Subcutaneous abdominal adipose tissue (tissue), 5 donors: Measurements from ENCODE around the gene TBCD.

Experiments used
- H3K27ac ChIP-seq: one replicate; pipeline ENCODE4 v1.7.0; 2013; ENCODE audit warnings: low read depth, mild to moderate bottlenecking, inconsistent platforms, low read length, moderate library complexity
- H3K27me3 ChIP-seq, 5 donors: one replicate each; pipeline ENCODE4 v1.7.0; 2013; ENCODE audit warnings: low read length in 5 of 5, inconsistent platforms in 1 of 5; ENCODE audit not compliant: control insufficient read depth in 5 of 5, insufficient read depth in 4 of 5
- H3K36me3 ChIP-seq, 5 donors: one replicate each; pipeline ENCODE4 v1.7.0; 2013; ENCODE audit warnings: low read length in 5 of 5; ENCODE audit not compliant: control insufficient read depth in 5 of 5, insufficient read depth in 5 of 5
- H3K4me1 ChIP-seq, 5 donors: one replicate each; pipeline ENCODE4 v1.7.0; 2013; ENCODE audit warnings: low read length in 5 of 5, mild to moderate bottlenecking in 3 of 5, moderate library complexity in 1 of 5; ENCODE audit not compliant: control insufficient read depth in 5 of 5, insufficient read depth in 5 of 5
- H3K4me3 ChIP-seq, 5 donors: one replicate each; pipeline ENCODE4 v1.7.0; 2013; ENCODE audit warnings: low read length in 5 of 5, low read depth in 1 of 5
- H3K9ac ChIP-seq, 5 donors: one replicate each; pipeline ENCODE4 v1.7.0; 2013; ENCODE audit warnings: low read length in 5 of 5, mild to moderate bottlenecking in 4 of 5, moderate library complexity in 3 of 5
- H3K9me3 ChIP-seq, 5 donors: one replicate each; pipeline ENCODE4 v1.7.0; 2013; ENCODE audit warnings: low read length in 5 of 5; ENCODE audit not compliant: control insufficient read depth in 5 of 5
- donor health status: healthy.
- donor health status: healthy.
- donor health status: healthy.
- donor health status: healthy.
- donor health status: healthy.

TBCD gene

GRCh38 chr17:82888583-82889495 is 137.0 kb downstream of the TBCD start:
- H3K27ac ChIP-seq: no peak overlapping the region
- peaks cover 0 to 14% (median 0%) of the 10 kb centered on the region in 5 donors for H3K36me3 ChIP-seq
- no peaks in the 10 kb centered on the region for H3K9me3 ChIP-seq
- H3K9ac ChIP-seq: peak overlapping the region in 2 of 5 donors; percentile 29 to 39
- H3K27me3 ChIP-seq: peaks cover 0 to 3% (median 0%) of the 10 kb centered on the region in 5 donors
- no peak overlapping the region for H3K4me3 ChIP-seq
- H3K4me1 ChIP-seq: peaks cover 8 to 72% (median 49%) of the 10 kb centered on the region in 5 donors

DNA sequence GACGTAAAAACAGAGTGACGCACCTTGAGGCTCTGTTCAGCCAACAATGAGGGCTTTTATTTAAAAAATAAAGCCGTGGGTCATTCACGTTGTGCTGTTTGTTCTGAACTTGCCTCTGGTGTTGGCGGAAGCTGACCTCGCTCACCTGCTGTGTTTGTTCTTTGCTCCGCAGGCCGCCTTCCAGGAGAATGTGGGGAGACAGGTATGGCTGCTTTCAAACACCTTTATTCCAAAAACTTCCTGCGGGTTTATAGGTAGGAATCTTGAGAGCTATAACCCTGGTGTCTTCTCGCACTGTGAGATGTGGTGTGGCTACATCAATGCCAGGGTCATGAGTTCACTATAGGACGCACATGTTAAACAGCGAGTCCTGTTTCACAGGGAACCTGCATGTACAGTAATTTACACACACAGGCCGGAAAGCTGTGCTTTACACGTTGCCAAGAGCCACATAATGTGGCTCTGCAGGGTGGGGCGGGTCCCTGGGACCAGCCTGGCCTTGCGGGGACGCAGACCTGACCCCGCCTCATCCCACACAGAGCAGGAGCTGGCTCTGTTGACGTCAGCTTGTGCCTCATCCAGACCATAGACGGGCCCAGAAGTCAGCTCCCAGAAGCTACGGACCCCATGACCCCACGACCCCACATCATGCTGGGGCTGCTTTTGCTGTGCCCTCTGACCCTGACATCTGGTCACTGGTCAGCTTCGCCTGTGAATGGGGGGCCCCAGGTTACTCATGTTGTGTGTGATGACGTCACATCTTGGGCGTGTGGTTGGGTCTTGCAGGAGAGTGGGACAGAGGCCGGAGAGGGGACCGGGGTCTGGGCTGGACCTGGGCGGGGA is 137.9 kb downstream of the TBCD start:
- Histone ChIP-seq H3K9ac (no peak overlapping the region), H3K27ac (no peak overlapping the region), H3K27me3 (peaks cover 0 to 3% (median 0%) of the 10 kb centered on the region in 5 donors), H3K9me3 (no peaks in the 10 kb centered on the region), H3K4me3 (no peak overlapping the region), H3K4me1 (peaks cover 10 to 72% (median 52%) of the 10 kb centered on the region in 5 donors), H3K36me3 (peaks cover 0 to 14% (median 0%) of the 10 kb centered on the region in 5 donors)

DNA sequence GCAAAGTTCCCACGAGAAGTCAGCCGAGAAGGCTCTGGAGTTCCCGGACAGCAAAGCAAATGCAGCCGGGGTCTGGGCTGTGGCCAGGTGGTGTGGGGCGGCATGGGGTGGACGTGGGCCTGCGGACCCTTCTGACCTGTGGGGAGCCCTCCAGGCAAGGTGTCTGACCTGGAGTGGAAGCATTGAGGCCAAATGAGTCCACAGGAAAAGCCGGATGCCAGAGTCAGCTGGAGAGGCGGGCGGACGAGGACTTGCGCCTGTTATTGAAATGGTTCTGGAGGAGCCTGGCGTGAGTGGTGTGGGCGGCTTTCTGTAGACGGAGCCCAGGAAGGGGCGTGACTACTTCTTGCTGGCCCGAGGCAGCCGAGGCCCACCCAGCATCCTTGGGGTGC is 138.5 kb downstream of the TBCD start:
- Histone ChIP-seq H3K9ac (no peak overlapping the region), H3K27ac (peak overlapping the region; percentile 16), H3K4me3 (peak overlapping the region in 1 of 5 donors; percentile 17), H3K9me3 (no peaks in the 10 kb centered on the region), H3K36me3 (peaks cover 0 to 19% (median 0%) of the 10 kb centered on the region in 5 donors), H3K4me1 (peaks cover 10 to 66% (median 48%) of the 10 kb centered on the region in 5 donors), H3K27me3 (peaks cover 0 to 3% (median 0%) of the 10 kb centered on the region in 5 donors)

DNA sequence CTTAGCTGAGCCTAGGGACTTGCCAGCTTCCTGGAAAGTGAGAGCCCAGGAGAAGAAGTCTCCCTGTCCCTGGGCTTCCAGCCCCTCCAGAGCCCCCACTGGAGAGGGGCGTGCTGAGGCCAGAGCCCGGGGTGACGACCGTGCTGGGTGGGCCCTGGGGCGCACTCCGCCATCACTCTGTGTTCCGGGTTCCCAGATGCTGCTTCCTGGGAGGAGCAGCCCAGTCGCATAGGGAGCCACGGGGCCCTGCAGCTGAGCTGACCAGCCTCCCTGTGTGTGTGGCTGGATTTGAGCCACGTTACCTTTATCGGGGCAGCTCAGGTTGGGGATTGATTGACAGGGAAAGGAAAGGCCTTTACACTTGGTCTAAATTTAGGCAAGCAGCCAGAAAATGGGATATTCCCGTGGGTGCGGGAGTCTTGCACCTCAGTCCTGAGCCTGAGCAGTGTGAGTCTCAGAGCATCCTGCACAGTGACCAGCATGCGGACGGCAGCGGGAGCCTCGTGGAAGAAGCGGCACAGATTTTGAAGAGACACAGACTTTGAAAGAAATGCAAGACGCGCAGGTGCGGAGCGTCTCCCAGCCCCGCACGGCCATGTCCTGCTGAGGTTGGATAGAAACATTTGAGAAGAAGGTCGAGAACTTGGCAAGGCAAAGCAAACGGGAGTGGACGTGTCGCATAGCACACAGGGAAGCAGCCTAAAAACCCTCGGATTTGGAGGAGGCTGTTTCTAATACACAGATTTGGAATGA is 139.2 kb downstream of the TBCD start:
- Histone ChIP-seq H3K27me3 (peaks cover 0 to 3% (median 0%) of the 10 kb centered on the region in 5 donors), H3K27ac (peak overlapping the region; percentile 16), H3K9me3 (no peaks in the 10 kb centered on the region), H3K36me3 (peaks cover 0 to 27% (median 4%) of the 10 kb centered on the region in 5 donors), H3K4me1 (peaks cover 6 to 58% (median 40%) of the 10 kb centered on the region in 5 donors), H3K4me3 (peak overlapping the region in 1 of 5 donors; percentile 17), H3K9ac (no peak overlapping the region)

GRCh38 chr17:82891911-82892310 is 140.0 kb downstream of the TBCD start:
- Histone ChIP-seq H3K36me3 (peaks cover 0 to 28% (median 5%) of the 10 kb centered on the region in 5 donors), H3K4me1 (peaks cover 5 to 56% (median 37%) of the 10 kb centered on the region in 5 donors), H3K4me3 (no peak overlapping the region), H3K27ac (no peak overlapping the region), H3K9ac (no peak overlapping the region), H3K27me3 (peaks cover 0 to 3% (median 0%) of the 10 kb centered on the region in 5 donors), H3K9me3 (no peaks in the 10 kb centered on the region)

DNA sequence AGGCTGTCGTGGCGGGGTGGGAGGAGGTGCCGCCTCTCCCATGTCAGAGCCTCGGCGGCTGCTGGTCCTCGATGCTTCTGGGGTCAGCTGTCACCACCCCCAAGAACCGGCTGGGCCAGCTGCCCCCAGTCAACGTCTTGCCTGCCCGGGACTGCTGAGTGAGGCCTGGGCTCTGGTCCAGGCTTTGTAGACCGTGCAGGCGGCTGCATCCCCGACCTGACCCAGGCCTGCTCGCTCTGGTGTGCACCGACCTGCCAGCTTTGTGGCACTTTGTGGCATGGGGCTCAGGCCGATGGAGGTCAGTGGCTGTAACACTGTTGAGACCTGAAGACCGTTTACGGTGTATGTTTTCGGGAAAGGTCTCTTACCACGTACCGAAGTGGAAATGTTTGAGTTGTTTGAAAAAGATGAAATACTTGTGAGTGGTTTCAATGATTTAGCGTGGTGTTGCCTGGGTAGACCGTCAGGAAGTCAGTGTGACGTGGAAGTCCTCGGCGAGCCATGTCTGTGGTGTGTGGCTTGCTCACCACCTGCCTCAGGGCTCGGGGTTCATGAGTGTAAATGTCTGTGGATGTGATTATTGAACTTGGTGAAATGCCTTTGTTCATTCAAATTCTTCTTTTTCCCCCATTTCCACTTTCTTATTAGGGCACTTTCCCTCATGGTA is 141.2 kb downstream of the TBCD start:
- H3K27ac ChIP-seq: peak overlapping the region; percentile 37
- peaks cover 5 to 56% (median 37%) of the 10 kb centered on the region in 5 donors for H3K4me1 ChIP-seq
- no peaks in the 10 kb centered on the region for H3K9me3 ChIP-seq
- H3K9ac ChIP-seq: no peak overlapping the region
- H3K36me3 ChIP-seq: peaks cover 0 to 28% (median 7%) of the 10 kb centered on the region in 5 donors
- H3K27me3 ChIP-seq: peaks cover 0 to 3% (median 0%) of the 10 kb centered on the region in 5 donors
- no peak overlapping the region for H3K4me3 ChIP-seq

- Histone ChIP-seq H3K27me3 (peaks cover 0 to 3% (median 0%) of the 10 kb centered on the region in 5 donors), H3K4me1 (peaks cover 5 to 51% (median 35%) of the 10 kb centered on the region in 5 donors), H3K4me3 (peak overlapping the region in 2 of 5 donors; percentile 31 to 32), H3K36me3 (peaks cover 0 to 30% (median 9%) of the 10 kb centered on the region in 5 donors), H3K9me3 (no peaks in the 10 kb centered on the region), H3K27ac (peak overlapping the region; percentile 37), H3K9ac (peak overlapping the region in 1 of 5 donors; percentile 14)
These were observed 141.9 kb downstream of the TBCD start for GRCh38 chr17:82893779-82894178.

DNA sequence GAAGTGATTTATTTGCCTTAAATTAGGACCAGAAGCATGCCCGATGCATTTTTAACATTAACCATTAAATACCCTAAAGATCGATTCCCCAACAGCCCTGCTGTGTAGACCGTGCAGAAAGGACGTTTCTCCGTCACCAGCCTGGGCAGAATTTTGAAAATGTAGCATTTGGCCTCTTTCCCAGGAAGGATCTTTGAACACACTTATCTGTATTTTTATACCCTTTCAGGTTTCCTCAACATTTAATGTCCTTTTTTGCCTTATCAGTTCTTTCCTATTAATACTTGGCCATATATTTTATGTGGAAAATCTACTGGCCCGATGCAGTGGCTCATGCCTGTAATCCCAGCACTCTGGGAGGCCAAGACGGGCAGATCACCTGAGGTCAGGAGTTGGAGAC is 142.5 kb downstream of the TBCD start:
- no peaks in the 10 kb centered on the region for H3K9me3 ChIP-seq
- no peak overlapping the region for H3K9ac ChIP-seq
- peak overlapping the region in 1 of 5 donors; percentile 32 for H3K4me3 ChIP-seq
- H3K4me1 ChIP-seq: peaks cover 5 to 45% (median 29%) of the 10 kb centered on the region in 5 donors
- peaks cover 0 to 35% (median 15%) of the 10 kb centered on the region in 5 donors for H3K36me3 ChIP-seq
- peak overlapping the region; percentile 37 for H3K27ac ChIP-seq
- peaks cover 0 to 3% (median 0%) of the 10 kb centered on the region in 5 donors for H3K27me3 ChIP-seq

DNA sequence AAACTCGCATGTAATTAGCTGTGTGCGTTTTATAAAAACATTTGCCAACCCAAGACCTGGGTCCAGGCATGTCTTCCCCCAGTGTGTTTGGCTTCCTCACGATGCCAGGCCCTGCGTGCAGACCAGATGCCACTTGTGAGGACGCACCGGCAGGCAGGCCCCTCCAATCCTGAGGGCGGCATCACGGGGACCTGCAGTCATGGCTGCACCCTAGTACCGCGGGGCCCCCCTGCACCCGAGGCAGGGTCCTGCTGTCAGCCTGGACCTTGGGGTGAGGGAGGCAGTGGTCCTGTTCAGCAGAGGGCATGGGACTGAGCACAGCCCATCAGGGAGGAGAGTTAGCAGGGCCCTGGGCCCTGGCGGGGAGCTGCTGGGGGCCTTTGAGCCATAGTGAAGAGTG is 143.2 kb downstream of the TBCD start:
- H3K27me3 ChIP-seq: peaks cover 0 to 3% (median 0%) of the 10 kb centered on the region in 5 donors
- H3K9ac ChIP-seq: no peak overlapping the region
- H3K9me3 ChIP-seq: no peaks in the 10 kb centered on the region
- H3K4me1 ChIP-seq: peaks cover 3 to 41% (median 22%) of the 10 kb centered on the region in 5 donors
- peaks cover 0 to 31% (median 15%) of the 10 kb centered on the region in 5 donors for H3K36me3 ChIP-seq
- H3K4me3 ChIP-seq: no peak overlapping the region
- H3K27ac ChIP-seq: no peak overlapping the region
